IMR-90 (cell line): Measurements from ENCODE around the gene GRIN2A. TPM values are rescaled to one million over a fixed set of nuclear protein-coding genes. Genes with fewer than 3 reads are reported as not detected.

Experiments used
- ATAC-seq: fragments of 200-7000 bp; cut with Tn5 transposase; 2 replicates; pipeline ENCODE4 v1.9.1; 2020; ENCODE audit warnings: low read depth, mild to moderate bottlenecking, moderate library complexity
- BruUV-seq: library from RNA; stranded (reverse); fragments of 400-500 nt; replicated peaks from 2 replicates; lab custom pipeline; 2021; lab: Mats Ljungman, UMichigan
- CTCF ChIA-PET: fragments of 300-600 bp; formaldehyde crosslinking; extraction: SDS; loops from one replicate; lab custom pipeline; 2021; ENCODE audit warnings: antibody characterized with exemption; lab: Yijun Ruan, JAX
- POLR2A ChIA-PET: fragments of 300-600 bp; sonication (Branson Sonifier 250); formaldehyde crosslinking; loops from one replicate; lab custom pipeline; 2022; ENCODE audit warnings: antibody characterized with exemption; ENCODE audit not compliant: unreplicated experiment; lab: Charles Lee
- DNase-seq: peaks from one replicate; pipeline ENCODE4 v3.0.0; 2013
- H2AFZ ChIP-seq: replicated peaks from 2 replicates; pipeline ENCODE3; 2013; ENCODE audit warnings: low read length, mild to moderate bottlenecking; ENCODE audit not compliant: poor library complexity
- H2AK5ac ChIP-seq: 2 replicates; pipeline ENCODE4 v1.6.1; 2013; ENCODE audit warnings: low read depth, low read length, inconsistent platforms
- H2AK9ac ChIP-seq: replicated peaks from 2 replicates; pipeline ENCODE3; 2013; ENCODE audit warnings: mild to moderate bottlenecking, low read depth, low read length, moderate library complexity; ENCODE audit not compliant: poor library complexity
- H2BK120ac ChIP-seq: 2 replicates; pipeline ENCODE4 v1.6.1; 2013; ENCODE audit warnings: low read depth, low read length, inconsistent platforms
- H2BK15ac ChIP-seq: 3 replicates; pipeline ENCODE4 v1.6.1; 2013; ENCODE audit warnings: low read depth, low read length, inconsistent platforms
- H2BK20ac ChIP-seq: 2 replicates; pipeline ENCODE4 v1.6.1; 2013; ENCODE audit warnings: low read depth, mild to moderate bottlenecking, inconsistent platforms, low read length, moderate library complexity
- H2BK5ac ChIP-seq: 2 replicates; pipeline ENCODE4 v1.6.1; 2013; ENCODE audit warnings: mild to moderate bottlenecking, low read depth, low read length, inconsistent platforms; ENCODE audit not compliant: poor library complexity, severe bottlenecking
- H3K14ac ChIP-seq: replicated peaks from 2 replicates; pipeline ENCODE4 v1.6.1; 2013; ENCODE audit warnings: low read depth, low read length, inconsistent platforms
- H3K18ac ChIP-seq: 2 replicates; pipeline ENCODE4 v1.6.1; 2013; ENCODE audit warnings: low read depth, low read length, control low read depth
- H3K23ac ChIP-seq: 2 replicates; pipeline ENCODE4 v1.6.1; 2013; ENCODE audit warnings: low read depth, low read length, inconsistent platforms
- H3K27ac ChIP-seq: 2 replicates; pipeline ENCODE4 v1.5.1; 2013; ENCODE audit warnings: mild to moderate bottlenecking, control low read depth, low read length; ENCODE audit not compliant: insufficient read depth
- H3K27me3 ChIP-seq: 2 replicates; pipeline ENCODE4 v1.6.1; 2013; ENCODE audit warnings: low read length; ENCODE audit not compliant: control insufficient read depth, insufficient read depth
- H3K36me3 ChIP-seq: 2 replicates; pipeline ENCODE4 v1.6.1; 2013; ENCODE audit warnings: low read length, mixed read lengths; ENCODE audit not compliant: control insufficient read depth, insufficient read depth
- H3K4ac ChIP-seq: 2 replicates; pipeline ENCODE4 v1.6.1; 2013; ENCODE audit warnings: low read depth, low read length, inconsistent platforms
- H3K4me1 ChIP-seq: 2 replicates; pipeline ENCODE4 v1.6.1; 2013; ENCODE audit warnings: low read length, mixed read lengths; ENCODE audit not compliant: control insufficient read depth, insufficient read depth
- H3K4me2 ChIP-seq: 2 replicates; pipeline ENCODE4 v1.6.1; 2013; ENCODE audit warnings: low read depth, mild to moderate bottlenecking, control low read depth, low read length, moderate library complexity
- H3K4me3 ChIP-seq: 2 replicates; pipeline ENCODE4 v1.5.1; 2013; ENCODE audit warnings: low read depth, mild to moderate bottlenecking, control low read depth, low read length, moderate library complexity; ENCODE audit not compliant: insufficient read depth
- H3K56ac ChIP-seq: 2 replicates; pipeline ENCODE4 v1.6.1; 2013; ENCODE audit warnings: low read length, inconsistent platforms; ENCODE audit not compliant: insufficient read depth; ENCODE audit errors: extremely low read depth
- H3K79me1 ChIP-seq, 2 experiments: 2 replicates each; pipeline ENCODE4 v1.6.1; 2013; ENCODE audit warnings: low read length in 2 of 2, inconsistent platforms in 1 of 2, low read depth in 1 of 2
- H3K9ac ChIP-seq: 2 replicates; pipeline ENCODE4 v1.6.1; 2013; ENCODE audit warnings: low read depth, low read length, control low read depth
- H3K9me1 ChIP-seq: 2 replicates; pipeline ENCODE4 v1.6.1; 2013; ENCODE audit warnings: low read length, inconsistent platforms; ENCODE audit not compliant: insufficient read depth
- H3K9me3 ChIP-seq: 2 replicates; pipeline ENCODE4 v1.6.1; 2013; ENCODE audit warnings: low read length; ENCODE audit not compliant: control insufficient read depth, insufficient read depth
- H4K20me1 ChIP-seq: 2 replicates; pipeline ENCODE4 v1.6.1; 2013; ENCODE audit warnings: low read length, inconsistent platforms; ENCODE audit not compliant: insufficient read depth
- H4K5ac ChIP-seq: 2 replicates; pipeline ENCODE4 v1.6.1; 2013; ENCODE audit warnings: mild to moderate bottlenecking, low read depth, low read length, control low read depth
- H4K8ac ChIP-seq, 2 experiments: 2 replicates each; pipeline ENCODE4 v1.6.1; 2013; ENCODE audit warnings: low read depth in 2 of 2, low read length in 2 of 2, control low read depth in 1 of 2, inconsistent platforms in 1 of 2
- H4K91ac ChIP-seq: 2 replicates; pipeline ENCODE4 v1.6.1; 2013; ENCODE audit warnings: low read depth, low read length, inconsistent platforms; ENCODE audit not compliant: insufficient read depth
- MAFK ChIP-seq: IDR thresholded peaks from 2 replicates; pipeline ENCODE4 v1.6.1; 2012; ENCODE audit warnings: low read depth, low read length, improper control_type of control experiment
- POLR2A ChIP-seq: IDR thresholded peaks from 2 replicates; pipeline ENCODE4 v1.6.1; 2012; ENCODE audit warnings: mild to moderate bottlenecking, low read depth, low read length
- RCOR1 ChIP-seq: IDR thresholded peaks from 2 replicates; pipeline ENCODE4 v1.6.1; 2012; ENCODE audit warnings: mild to moderate bottlenecking, low read length, improper control_type of control experiment; ENCODE audit not compliant: insufficient replicate concordance
- dilution Hi-C: fragments of 300-500 bp; cut with HindIII; formaldehyde crosslinking; loops from one replicate; pipeline ENCODE4 v1.14.3; 2018; ENCODE audit warnings: low sequenced_read_pairs; ENCODE audit not compliant: unreplicated experiment
- in situ Hi-C: fragments of 300-500 bp; cut with MboI; formaldehyde crosslinking; loops from 3 replicates; pipeline ENCODE4 v1.14.3; 2019; ENCODE audit warnings: low sequenced_read_pairs, inconsistent platforms, mixed read lengths
- intact Hi-C: fragments of 100-400 bp; cut with micrococcal nuclease; formaldehyde crosslinking; loops from 2 replicates; pipeline ENCODE4 v1.10.0; 2022
- polyA plus RNA-seq, 3 experiments: library from polyadenylated mRNA; depleted of rRNA; stranded (reverse); fragments of >200 nt; gene quantifications; 2 replicates each; pipeline ENCODE4 v1.2.3, GENCODE V29; 2012; ENCODE audit warnings: low replicate concordance in 1 of 3
- total RNA-seq: library from RNA; depleted of rRNA; stranded (reverse); fragments of >200 nt; gene quantifications from 2 replicates; pipeline ENCODE4 v1.2.3, GENCODE V29; 2012
- TF ChIP-seq, protein P1 (sequence below): fragments of 150-350 bp; IDR thresholded peaks from 2 replicates; pipeline ENCODE4 v1.6.1; 2017; ENCODE audit warnings: mild to moderate bottlenecking, antibody characterized with exemption, low read length, low read depth

GRIN2A gene
- total and polyA plus RNA-seq, 2 of the 4 experiments (the other 2 are of a cell fraction), result under 0.01 TPM; not detected in 1

DNA sequence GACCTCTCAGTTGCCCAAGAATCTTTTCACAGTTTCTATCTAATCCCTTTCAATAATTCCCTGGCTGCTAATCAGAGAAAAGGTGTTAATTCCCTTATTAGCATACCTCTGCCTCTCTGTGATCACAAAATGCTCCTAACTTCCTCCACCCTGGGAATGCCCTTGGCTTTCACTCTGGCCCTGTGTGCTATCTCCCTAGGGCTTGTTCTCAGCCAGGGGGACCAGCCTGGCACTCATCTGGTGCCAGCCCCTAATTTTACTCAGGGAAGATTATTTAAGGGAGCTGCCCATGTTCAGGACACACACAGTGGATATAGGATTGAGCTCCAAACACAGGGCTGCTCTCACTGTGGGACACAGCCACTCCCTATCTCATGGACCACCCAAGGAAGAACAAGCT lies 225.2 kb downstream of the GRIN2A start:
- no peak overlapping the region for H3K9ac ChIP-seq
- CTCF ChIA-PET, result no interaction called here
- no peak overlapping the region for H2BK120ac ChIP-seq
- no peak overlapping the region for H3K4ac ChIP-seq
- no peaks in the 10 kb centered on the region for H3K27me3 ChIP-seq
- no peak overlapping the region for H3K4me3 ChIP-seq
- no peaks in the 10 kb centered on the region for H3K79me1 ChIP-seq
- dilution Hi-C loops, result no loop called here
- H3K4me2 ChIP-seq, result no peak overlapping the region
- TF ChIP-seq MAFK (no peak), POLR2A (no peak), RCOR1 (no peak)
- TF ChIP-seq, protein P1, sequence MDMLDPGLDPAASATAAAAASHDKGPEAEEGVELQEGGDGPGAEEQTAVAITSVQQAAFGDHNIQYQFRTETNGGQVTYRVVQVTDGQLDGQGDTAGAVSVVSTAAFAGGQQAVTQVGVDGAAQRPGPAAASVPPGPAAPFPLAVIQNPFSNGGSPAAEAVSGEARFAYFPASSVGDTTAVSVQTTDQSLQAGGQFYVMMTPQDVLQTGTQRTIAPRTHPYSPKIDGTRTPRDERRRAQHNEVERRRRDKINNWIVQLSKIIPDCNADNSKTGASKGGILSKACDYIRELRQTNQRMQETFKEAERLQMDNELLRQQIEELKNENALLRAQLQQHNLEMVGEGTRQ, result no peak
- no peaks in the 10 kb centered on the region for H3K36me3 ChIP-seq
- DNase-seq (no peak), ATAC-seq (no peak)
- H2AK9ac ChIP-seq, result no peak overlapping the region
- H3K4me1 ChIP-seq, result no peaks in the 10 kb centered on the region
- in situ Hi-C loops, result no loop called here
- intact Hi-C loops, result no loop called here
- H2BK15ac ChIP-seq, result no peak overlapping the region
- H3K23ac ChIP-seq, result no peak overlapping the region
- H3K14ac ChIP-seq, result no peak overlapping the region
- no peaks in the 10 kb centered on the region for H4K20me1 ChIP-seq
- H3K56ac ChIP-seq, result no peak overlapping the region
- H2AK5ac ChIP-seq, result no peak overlapping the region
- no peak overlapping the region for H4K8ac ChIP-seq
- H2BK20ac ChIP-seq, result no peak overlapping the region
- H2AFZ ChIP-seq, result no peak overlapping the region
- no peaks in the 10 kb centered on the region for H3K9me1 ChIP-seq
- POLR2A ChIA-PET, result no interaction called here
- no peak overlapping the region for H2BK5ac ChIP-seq
- H4K91ac ChIP-seq, result no peak overlapping the region
- H4K5ac ChIP-seq, result no peak overlapping the region
- no peak overlapping the region for H3K18ac ChIP-seq
- peaks cover 18% of the 10 kb centered on the region for H3K9me3 ChIP-seq
- no peak overlapping the region for H3K27ac ChIP-seq
- BruUV-seq, result no TSS peak
